ENCODE data around the gene SLC26A4. TPM values are rescaled to one million over a fixed set of nuclear protein-coding genes. Genes with fewer than 3 reads are reported as not detected.

Gene SLC26A4
- total and polyA plus RNA-seq, 9 of the 15 experiments (the other 6 are each of a cell fraction or from before 2014, with no cell fraction given) = 0.09 to 1.2 (median 0.33) TPM

GRCh38 chr7:107643938-107644308, 16.7 kb upstream of the SLC26A4 start (continued):
- TF ChIP-seq, protein P1, sequence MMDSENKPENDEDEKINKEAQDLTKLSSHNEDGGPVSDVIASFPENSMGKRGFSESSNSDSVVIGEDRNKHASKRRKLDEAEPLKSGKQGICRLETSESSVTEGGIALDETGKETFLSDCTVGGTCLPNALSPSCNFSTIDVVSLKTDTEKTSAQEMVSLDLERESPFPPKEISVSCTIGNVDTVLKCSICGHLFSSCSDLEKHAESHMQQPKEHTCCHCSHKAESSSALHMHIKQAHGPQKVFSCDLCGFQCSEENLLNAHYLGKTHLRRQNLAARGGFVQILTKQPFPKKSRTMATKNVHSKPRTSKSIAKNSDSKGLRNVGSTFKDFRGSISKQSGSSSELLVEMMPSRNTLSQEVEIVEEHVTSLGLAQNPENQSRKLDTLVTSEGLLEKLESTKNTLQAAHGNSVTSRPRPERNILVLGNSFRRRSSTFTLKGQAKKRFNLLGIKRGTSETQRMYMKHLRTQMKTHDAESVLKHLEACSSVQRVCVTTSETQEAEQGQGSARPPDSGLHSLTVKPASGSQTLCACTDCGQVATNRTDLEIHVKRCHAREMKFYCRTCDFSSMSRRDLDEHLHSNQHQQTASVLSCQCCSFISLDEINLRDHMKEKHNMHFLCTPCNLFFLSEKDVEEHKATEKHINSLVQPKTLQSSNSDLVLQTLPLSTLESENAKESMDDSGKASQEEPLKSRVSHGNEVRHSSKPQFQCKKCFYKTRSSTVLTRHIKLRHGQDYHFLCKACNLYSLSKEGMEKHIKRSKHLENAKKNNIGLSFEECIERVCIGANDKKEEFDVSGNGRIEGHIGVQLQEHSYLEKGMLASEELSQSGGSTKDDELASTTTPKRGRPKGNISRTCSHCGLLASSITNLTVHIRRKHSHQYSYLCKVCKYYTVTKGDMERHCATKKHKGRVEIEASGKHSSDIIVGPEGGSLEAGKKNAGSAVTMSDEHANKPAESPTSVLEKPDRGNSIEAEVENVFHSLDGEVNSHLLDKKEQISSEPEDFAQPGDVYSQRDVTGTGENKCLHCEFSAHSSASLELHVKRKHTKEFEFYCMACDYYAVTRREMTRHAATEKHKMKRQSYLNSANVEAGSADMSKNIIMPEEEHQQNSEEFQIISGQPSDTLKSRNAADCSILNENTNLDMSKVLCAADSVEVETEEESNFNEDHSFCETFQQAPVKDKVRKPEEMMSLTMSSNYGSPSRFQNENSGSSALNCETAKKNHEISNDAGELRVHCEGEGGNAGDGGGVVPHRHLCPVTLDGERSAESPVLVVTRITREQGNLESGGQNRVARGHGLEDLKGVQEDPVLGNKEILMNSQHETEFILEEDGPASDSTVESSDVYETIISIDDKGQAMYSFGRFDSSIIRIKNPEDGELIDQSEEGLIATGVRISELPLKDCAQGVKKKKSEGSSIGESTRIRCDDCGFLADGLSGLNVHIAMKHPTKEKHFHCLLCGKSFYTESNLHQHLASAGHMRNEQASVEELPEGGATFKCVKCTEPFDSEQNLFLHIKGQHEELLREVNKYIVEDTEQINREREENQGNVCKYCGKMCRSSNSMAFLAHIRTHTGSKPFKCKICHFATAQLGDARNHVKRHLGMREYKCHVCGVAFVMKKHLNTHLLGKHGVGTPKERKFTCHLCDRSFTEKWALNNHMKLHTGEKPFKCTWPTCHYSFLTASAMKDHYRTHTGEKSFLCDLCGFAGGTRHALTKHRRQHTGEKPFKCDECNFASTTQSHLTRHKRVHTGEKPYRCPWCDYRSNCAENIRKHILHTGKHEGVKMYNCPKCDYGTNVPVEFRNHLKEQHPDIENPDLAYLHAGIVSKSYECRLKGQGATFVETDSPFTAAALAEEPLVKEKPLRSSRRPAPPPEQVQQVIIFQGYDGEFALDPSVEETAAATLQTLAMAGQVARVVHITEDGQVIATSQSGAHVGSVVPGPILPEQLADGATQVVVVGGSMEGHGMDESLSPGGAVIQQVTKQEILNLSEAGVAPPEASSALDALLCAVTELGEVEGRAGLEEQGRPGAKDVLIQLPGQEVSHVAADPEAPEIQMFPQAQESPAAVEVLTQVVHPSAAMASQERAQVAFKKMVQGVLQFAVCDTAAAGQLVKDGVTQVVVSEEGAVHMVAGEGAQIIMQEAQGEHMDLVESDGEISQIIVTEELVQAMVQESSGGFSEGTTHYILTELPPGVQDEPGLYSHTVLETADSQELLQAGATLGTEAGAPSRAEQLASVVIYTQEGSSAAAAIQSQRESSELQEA (IDR thresholded peaks at IDR 0.05; ENCODE audit: low read depth) = no peak
- no peak for TF ChIP-seq CHD2 (IDR thresholded peaks at IDR 0.05; ENCODE audit: low read depth, low read length)
- TF ChIP-seq PHF8 (IDR thresholded peaks at IDR 0.05; ENCODE audit: borderline replicate concordance, low read length) = no peak
- no peak for TF ChIP-seq JUNB (CRISPR knock-in tag; conservative IDR thresholded peaks at IDR 0.05)
